OCI-LY3 (cell line): ENCODE results near the gene KIF3C.
A peak's percentile ranks its signal among the peaks of the same experiment; 100 is the strongest.
"Not testable (repeated sequence)": the region's sequence is repeated elsewhere in the genome, so short reads cannot be mapped to it uniquely, and the experiment has no call there.

ENCODE experiments used
- H2AFZ ChIP-seq: fragments of 200-600, 300-600 bp; shearing (Covaris generic); 2 replicates; pipeline ENCODE4 v1.6.0; 2014; ENCODE audit warnings: antibody characterized with exemption, low read depth, low read length
- H3K27ac ChIP-seq: fragments of 200-600, 300-600 bp; sonication (generic); 2 replicates; pipeline ENCODE4 v1.5.1; 2014; ENCODE audit warnings: mild to moderate bottlenecking, low read length, moderate library complexity, mixed read lengths
- H3K27me3 ChIP-seq: fragments of 200-600, 300-600 bp; sonication (generic); 2 replicates; pipeline ENCODE4 v1.6.1; 2014; ENCODE audit warnings: low read depth, low read length, mixed read lengths
- H3K36me3 ChIP-seq: fragments of 200-600, 300-600 bp; sonication (generic); replicated peaks from 2 replicates; pipeline ENCODE3; 2014; ENCODE audit warnings: low read depth, low read length, mixed read lengths
- H3K4me1 ChIP-seq: fragments of 300-600, 200-600 bp; sonication (generic); 2 replicates; pipeline ENCODE4 v1.6.1; 2014; ENCODE audit warnings: low read length, mixed read lengths
- H3K4me2 ChIP-seq: fragments of 200-600, 300-600 bp; sonication (generic); 2 replicates; pipeline ENCODE4 v1.6.1; 2014; ENCODE audit warnings: low read length, mixed read lengths
- H3K4me3 ChIP-seq: fragments of 300-600, 200-600 bp; sonication (generic); 2 replicates; pipeline ENCODE4 v1.5.1; 2014; ENCODE audit warnings: antibody characterized with exemption, mild to moderate bottlenecking, low read length, moderate library complexity
- H3K79me2 ChIP-seq: fragments of 300-600, 200-600 bp; shearing (Covaris generic); 2 replicates; pipeline ENCODE4 v1.6.1; 2014; ENCODE audit warnings: mild to moderate bottlenecking, low read length, mixed read lengths
- H3K9ac ChIP-seq: fragments of 300-600, 200-600 bp; shearing (Covaris generic); 2 replicates; pipeline ENCODE4 v1.6.0; 2014; ENCODE audit warnings: mild to moderate bottlenecking, low read length, moderate library complexity
- H3K9me3 ChIP-seq: fragments of 200-600, 300-600 bp; shearing (Covaris generic); 2 replicates; pipeline ENCODE4 v1.6.1; 2014; ENCODE audit warnings: low read length, mixed read lengths; ENCODE audit not compliant: insufficient read depth
- H4K20me1 ChIP-seq: fragments of 200-600, 300-600 bp; sonication (generic); 2 replicates; pipeline ENCODE4 v1.6.1; 2016; ENCODE audit warnings: low read length, mixed read lengths; ENCODE audit not compliant: insufficient read depth
- CTCF ChIP-seq: fragments of 200-600, 300-600 bp; sonication (generic); IDR thresholded peaks from 2 replicates; pipeline ENCODE4 v1.5.1; 2014; ENCODE audit warnings: antibody characterized with exemption, low read length, low read depth
- EZH2phosphoT487 ChIP-seq: fragments of 200-600 bp; shearing (Covaris generic); IDR thresholded peaks from 2 replicates; pipeline ENCODE4 v1.6.1; 2018; ENCODE audit warnings: antibody characterized with exemption, mixed run types, low read depth

KIF3C gene

GRCh38 chr2:25912851-25913695 lies 69.2 kb downstream of the KIF3C start:
- no peaks in the 10 kb centered on the region for H4K20me1 ChIP-seq
- H3K4me1 ChIP-seq, result no peaks in the 10 kb centered on the region
- no peaks in the 10 kb centered on the region for H3K9me3 ChIP-seq
- peak overlapping the region; percentile 69; the same call in 1 of the 2 replicates for H2AFZ ChIP-seq
- no peaks in the 10 kb centered on the region for H3K79me2 ChIP-seq
- no peak overlapping the region for H3K9ac ChIP-seq
- TF ChIP-seq CTCF, result no peak
- TF ChIP-seq EZH2phosphoT487, result no peak
- no peak overlapping the region for H3K4me3 ChIP-seq
- H3K27ac ChIP-seq, result no peak overlapping the region
- H3K36me3 ChIP-seq, result no peaks in the 10 kb centered on the region
- no peaks in the 10 kb centered on the region for H3K27me3 ChIP-seq
- peak overlapping the region; percentile 21; the same call in 1 of the 2 replicates for H3K4me2 ChIP-seq

GRCh38 chr2:25909574-25909973 lies 72.7 kb downstream of the KIF3C start:
- not testable (repeated sequence) for H3K9ac ChIP-seq, H3K27ac ChIP-seq, H4K20me1 ChIP-seq

GRCh38 chr2:25905126-25905525 lies 77.2 kb downstream of the KIF3C start:
- no peaks in the 10 kb centered on the region for H3K27me3 ChIP-seq
- H3K9me3 ChIP-seq, result no peaks in the 10 kb centered on the region
- H3K36me3 ChIP-seq, result no peaks in the 10 kb centered on the region
- no peaks in the 10 kb centered on the region for H3K4me1 ChIP-seq
- H3K79me2 ChIP-seq, result no peaks in the 10 kb centered on the region
- no peak overlapping the region for H3K4me3 ChIP-seq
- no peak overlapping the region for H3K9ac ChIP-seq
- no peak overlapping the region for H3K4me2 ChIP-seq
- no peak overlapping the region for H3K27ac ChIP-seq
- no peak overlapping the region for H2AFZ ChIP-seq
- TF ChIP-seq EZH2phosphoT487, result no peak
- no peak for TF ChIP-seq CTCF
- H4K20me1 ChIP-seq, result no peaks in the 10 kb centered on the region

More at GRCh38 chr2:25909574-25909973, 72.7 kb downstream of the KIF3C start:
- H3K4me2 ChIP-seq, H3K4me1 ChIP-seq, H3K4me3 ChIP-seq, H3K79me2 ChIP-seq, H3K27me3 ChIP-seq, H3K36me3 ChIP-seq, H2AFZ ChIP-seq, H3K9me3 ChIP-seq: not testable (repeated sequence)

GRCh38 chr2:25903216-25903776 lies 79.0 kb downstream of the KIF3C start:
- Histone ChIP-seq H3K79me2 (no peaks in the 10 kb centered on the region), H3K4me3 (no peak overlapping the region), H2AFZ (no peak overlapping the region), H3K9ac (no peak overlapping the region), H3K9me3 (no peaks in the 10 kb centered on the region), H3K36me3 (no peaks in the 10 kb centered on the region), H4K20me1 (no peaks in the 10 kb centered on the region), H3K27me3 (no peaks in the 10 kb centered on the region), H3K27ac (no peak overlapping the region), H3K4me2 (no peak overlapping the region), H3K4me1 (no peaks in the 10 kb centered on the region)
- TF ChIP-seq EZH2phosphoT487 (no peak), CTCF (no peak)
